ENCODE data around the gene CAMKMT. TPM values are rescaled to one million over a fixed set of nuclear protein-coding genes. Genes with fewer than 3 reads are reported as not detected.

The CAMKMT gene
- total RNA-seq, result 10 to 100 TPM; 13.5 to 26.5 TPM

DNA sequence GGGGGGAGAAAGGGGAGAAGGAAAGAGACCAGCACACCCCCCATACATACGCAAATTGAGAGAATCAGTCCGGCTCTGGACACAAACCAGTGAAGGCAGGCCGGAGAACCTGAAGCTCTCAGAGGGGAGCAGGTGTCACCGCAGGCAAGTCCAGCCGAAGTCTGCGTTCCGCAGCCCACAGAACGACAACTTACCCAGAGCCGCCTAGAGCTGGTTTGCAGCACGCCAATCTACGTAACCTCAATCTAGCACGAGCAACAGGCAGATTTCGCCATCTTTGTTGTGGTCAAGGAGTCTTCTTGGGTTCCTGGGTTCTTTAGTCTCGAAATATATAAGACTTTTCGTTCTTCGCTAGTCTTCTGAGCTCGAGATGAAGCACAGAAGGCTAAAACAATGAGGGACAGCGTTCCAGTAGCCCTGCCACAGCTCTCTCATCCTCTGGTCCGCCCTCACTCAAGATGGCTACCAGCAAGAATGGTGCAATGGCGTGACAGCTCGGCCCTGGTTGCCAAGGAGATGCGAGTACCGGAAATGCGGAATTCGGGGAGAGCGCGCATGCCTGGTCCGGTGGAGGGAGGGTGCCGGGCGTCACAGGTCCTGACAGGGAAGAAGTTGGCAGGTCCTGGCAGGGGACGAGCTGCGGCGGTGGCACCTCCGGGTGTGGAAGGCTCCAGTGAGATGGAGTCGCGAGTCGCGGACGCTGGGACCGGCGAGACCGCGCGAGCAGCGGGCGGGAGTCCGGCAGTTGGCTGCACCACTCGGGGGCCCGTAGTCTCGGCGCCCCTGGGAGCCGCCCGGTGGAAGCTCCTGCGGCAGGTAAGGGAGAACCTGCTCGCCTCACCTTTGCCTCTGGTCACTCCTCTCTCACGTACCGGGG is at the start of gene CAMKMT, which contains the start of gene PREPL:
CAMKMT (plus strand) TSS at position 618 of the 877 bp plus-strand sequence.
PREPL (minus strand) TSS at position 165 of the 877 bp plus-strand sequence. CDS start 15,152 bp downstream, outside the sequence.
- ATAC-seq (peak; percentile 95 to 96), DNase-seq (ENCODE audit: low spot score) (peak; percentile 97)
- Mint-ChIP-seq H3K4me1 (ENCODE audit: low read depth in 2 of 2) (peaks cover 24 to 33% of the 10 kb centered on the region in 2 donors), H3K36me3 (peaks cover 6% of the 10 kb centered on the region), H3K4me3 (peak within 1 kb of the TSS; percentile 100), H3K27me3 (no peaks in the 10 kb centered on the region), H3K9me3 (no peaks in the 10 kb centered on the region), H3K27ac (peak within 1 kb of the TSS; percentile 100)

- no peak overlapping the region for H3K27ac Mint-ChIP-seq
- ATAC-seq (no peak), DNase-seq (ENCODE audit: low spot score) (no peak)
- no peaks in the 10 kb centered on the region for H3K4me1 Mint-ChIP-seq (ENCODE audit: low read depth in 2 of 2)
- H3K27me3 Mint-ChIP-seq, result peaks cover 0 to under 1% of the 10 kb centered on the region in 2 donors
- peaks cover 49% of the 10 kb centered on the region for H3K36me3 Mint-ChIP-seq
- peaks cover 10% of the 10 kb centered on the region for H3K9me3 Mint-ChIP-seq
- H3K4me3 Mint-ChIP-seq, result no peak overlapping the region
These were observed 47.4 kb upstream of the CAMKMT start for GRCh38 chr2:44314362-44314761.

DNA sequence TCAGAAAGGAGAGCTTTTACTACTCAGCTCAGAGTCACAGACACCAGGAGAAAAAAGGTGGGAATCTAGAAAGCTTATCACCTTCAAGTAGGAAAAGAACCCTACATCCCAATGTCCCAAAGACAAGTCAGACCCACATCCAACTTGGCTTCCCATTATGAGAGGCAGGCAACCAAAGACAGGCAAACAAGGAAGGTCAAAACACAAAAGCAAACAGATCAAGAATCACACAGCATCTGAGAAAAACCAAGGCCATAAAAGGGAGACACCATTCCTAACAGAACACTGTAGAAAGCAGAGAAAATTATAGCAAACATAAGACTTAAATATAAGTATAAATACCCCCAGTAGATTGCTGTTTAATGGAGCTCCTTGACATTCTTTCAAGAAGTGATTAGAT is 45.8 kb upstream of the CAMKMT start:
- Mint-ChIP-seq H3K4me3 (no peak overlapping the region), H3K27me3 (no peaks in the 10 kb centered on the region), H3K36me3 (peaks cover 40% of the 10 kb centered on the region)

DNA sequence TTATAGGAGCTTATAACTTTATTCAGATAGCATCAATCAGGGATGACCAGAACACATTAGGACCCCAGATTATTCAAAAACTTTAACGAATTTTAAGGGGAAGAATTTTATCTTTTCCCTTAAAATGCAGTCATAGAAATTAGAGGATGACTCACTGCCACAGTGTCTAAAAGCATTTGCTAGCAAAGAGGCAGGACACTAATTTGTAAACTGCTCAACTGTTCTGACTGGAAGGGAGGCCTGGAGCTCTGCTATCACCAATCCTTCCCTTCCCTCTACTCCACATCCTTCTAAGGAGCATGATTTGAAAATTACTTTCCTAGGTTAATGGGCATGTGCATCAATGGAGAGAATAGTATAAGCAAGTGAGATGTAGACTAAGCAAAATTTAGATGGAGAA is 40.9 kb upstream of the CAMKMT start:
- Mint-ChIP-seq H3K27me3 (no peaks in the 10 kb centered on the region), H3K4me1 (ENCODE audit: low read depth in 2 of 2) (peaks cover 0 to 2% of the 10 kb centered on the region in 2 donors), H3K36me3 (peaks cover 28% of the 10 kb centered on the region), H3K27ac (no peak overlapping the region), H3K4me3 (no peak overlapping the region), H3K9me3 (no peaks in the 10 kb centered on the region)
- DNase-seq (ENCODE audit: low spot score) (no peak), ATAC-seq (no peak)

More for the DNA sequence above, 45.8 kb upstream of the CAMKMT start:
- Mint-ChIP-seq H3K27ac (no peak overlapping the region), H3K4me1 (ENCODE audit: low read depth in 2 of 2) (no peaks in the 10 kb centered on the region), H3K9me3 (peaks cover 5% of the 10 kb centered on the region)
- DNase-seq (ENCODE audit: low spot score) (no peak), ATAC-seq (no peak)

- ATAC-seq (no peak), DNase-seq (ENCODE audit: low spot score) (no peak)
- no peaks in the 10 kb centered on the region for H3K9me3 Mint-ChIP-seq
- peaks cover 23% of the 10 kb centered on the region for H3K36me3 Mint-ChIP-seq
- no peaks in the 10 kb centered on the region for H3K27me3 Mint-ChIP-seq
- no peak overlapping the region for H3K4me3 Mint-ChIP-seq
- H3K27ac Mint-ChIP-seq, result no peak overlapping the region
- H3K4me1 Mint-ChIP-seq (ENCODE audit: low read depth in 2 of 2), result peaks cover 0 to 2% of the 10 kb centered on the region in 2 donors
These were observed 40.4 kb upstream of the CAMKMT start for GRCh38 chr2:44321360-44321759.

DNA sequence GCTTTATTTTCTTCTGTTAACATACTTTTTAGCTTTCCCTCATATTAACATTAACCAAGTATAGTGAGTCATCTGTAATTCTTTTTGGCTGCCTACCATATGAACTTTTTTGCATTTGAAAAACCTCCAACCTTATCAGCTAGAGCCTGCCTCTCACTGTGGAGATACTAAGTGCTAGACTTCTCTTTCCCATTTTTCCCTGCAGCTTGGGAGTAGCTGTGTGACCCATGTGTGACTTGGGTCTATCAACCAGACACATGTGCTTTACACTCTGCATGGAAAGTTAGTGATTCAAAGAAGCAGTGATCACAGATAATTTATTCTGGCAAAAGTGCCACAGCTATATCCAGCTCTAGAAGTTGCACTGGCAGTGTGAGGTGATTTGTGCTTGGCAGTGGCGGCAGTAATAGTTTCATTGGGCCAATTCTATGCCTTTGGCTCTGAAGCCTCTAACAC is 36.7 kb upstream of the CAMKMT start:
- DNase-seq (ENCODE audit: low spot score) (no peak), ATAC-seq (no peak)
- no peak overlapping the region for H3K4me3 Mint-ChIP-seq
- no peaks in the 10 kb centered on the region for H3K9me3 Mint-ChIP-seq
- no peak overlapping the region for H3K27ac Mint-ChIP-seq
- no peaks in the 10 kb centered on the region for H3K27me3 Mint-ChIP-seq
- H3K36me3 Mint-ChIP-seq, result peaks cover 15% of the 10 kb centered on the region
- H3K4me1 Mint-ChIP-seq (ENCODE audit: low read depth in 2 of 2), result peaks cover 0 to 2% of the 10 kb centered on the region in 2 donors

GRCh38 chr2:44325897-44326296 is 35.9 kb upstream of the CAMKMT start:
- H3K27me3 Mint-ChIP-seq, result no peaks in the 10 kb centered on the region
- no peak overlapping the region for H3K4me3 Mint-ChIP-seq
- H3K27ac Mint-ChIP-seq, result no peak overlapping the region
- DNase-seq (ENCODE audit: low spot score) (no peak), ATAC-seq (no peak)
- H3K4me1 Mint-ChIP-seq (ENCODE audit: low read depth in 2 of 2), result peaks cover 0 to 7% of the 10 kb centered on the region in 2 donors
- H3K9me3 Mint-ChIP-seq, result no peaks in the 10 kb centered on the region
- H3K36me3 Mint-ChIP-seq, result peaks cover 18% of the 10 kb centered on the region

- peaks cover 22% of the 10 kb centered on the region for H3K36me3 Mint-ChIP-seq
- ATAC-seq, result no peak
- H3K4me1 Mint-ChIP-seq (ENCODE audit: low read depth in 2 of 2), result peaks cover 0 to 7% of the 10 kb centered on the region in 2 donors
- H3K4me3 Mint-ChIP-seq, result no peak overlapping the region
- DNase-seq (ENCODE audit: low spot score), result no peak
- no peaks in the 10 kb centered on the region for H3K27me3 Mint-ChIP-seq
- H3K27ac Mint-ChIP-seq, result no peak overlapping the region
- no peaks in the 10 kb centered on the region for H3K9me3 Mint-ChIP-seq
These were observed 35.0 kb upstream of the CAMKMT start for GRCh38 chr2:44326548-44327264.

DNA sequence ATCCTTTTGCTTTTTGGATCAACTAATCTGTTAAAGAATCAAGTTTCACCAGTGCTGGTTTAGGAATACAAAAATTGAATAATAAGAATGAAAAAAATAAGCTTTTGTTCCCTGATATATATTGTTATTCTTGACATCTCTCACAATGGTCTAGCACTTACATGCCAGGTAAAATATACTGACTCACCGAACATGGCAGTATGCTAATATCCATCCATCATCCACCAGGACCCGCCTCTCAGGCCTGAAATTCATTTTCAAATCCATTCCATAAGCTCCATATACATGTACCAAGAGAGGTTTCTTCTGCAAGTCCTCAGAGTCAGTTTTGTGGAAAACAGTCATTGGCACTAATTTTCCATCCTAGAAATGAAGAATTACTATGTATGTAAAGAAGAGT is 33.0 kb upstream of the CAMKMT start:
- Mint-ChIP-seq H3K36me3 (peaks cover 15% of the 10 kb centered on the region), H3K4me3 (no peak overlapping the region), H3K27me3 (no peaks in the 10 kb centered on the region), H3K9me3 (no peaks in the 10 kb centered on the region), H3K4me1 (ENCODE audit: low read depth in 2 of 2) (peaks cover 0 to 7% of the 10 kb centered on the region in 2 donors), H3K27ac (no peak overlapping the region)
- ATAC-seq (no peak), DNase-seq (ENCODE audit: low spot score) (no peak)

GRCh38 chr2:44329343-44329742 is 32.4 kb upstream of the CAMKMT start:
- Mint-ChIP-seq H3K27ac (no peak overlapping the region), H3K9me3 (no peaks in the 10 kb centered on the region), H3K4me1 (ENCODE audit: low read depth in 2 of 2) (peaks cover 0 to 7% of the 10 kb centered on the region in 2 donors), H3K36me3 (peaks cover 15% of the 10 kb centered on the region), H3K4me3 (no peak overlapping the region), H3K27me3 (no peaks in the 10 kb centered on the region)
- DNase-seq (ENCODE audit: low spot score) (no peak), ATAC-seq (no peak)

DNA sequence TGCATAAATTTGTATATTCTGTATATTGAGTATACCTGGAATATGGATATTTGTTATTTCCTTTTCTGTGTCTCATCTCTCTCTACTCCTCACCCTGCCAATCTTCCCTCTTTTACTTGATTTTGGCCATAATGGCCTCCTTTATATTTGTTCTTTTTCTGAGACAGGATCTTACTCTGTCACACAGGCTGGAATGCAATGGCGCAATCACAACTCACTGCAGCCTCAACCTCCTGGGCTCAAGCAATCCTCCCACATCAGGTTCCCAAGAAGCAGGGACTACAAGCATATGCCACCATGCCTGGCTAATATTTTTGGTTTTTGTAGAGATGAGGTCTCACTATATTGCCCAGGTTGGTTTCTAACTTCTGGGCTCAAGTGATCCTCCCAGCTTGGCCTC is 30.9 kb upstream of the CAMKMT start:
- ATAC-seq, result no peak
- no peak for DNase-seq (ENCODE audit: low spot score)
- H3K27ac Mint-ChIP-seq, result no peak overlapping the region

GRCh38 chr2:44333994-44334393 is 27.8 kb upstream of the CAMKMT start:
- no peaks in the 10 kb centered on the region for H3K27me3 Mint-ChIP-seq
- H3K4me3 Mint-ChIP-seq, result no peak overlapping the region
- no peak for DNase-seq (ENCODE audit: low spot score)
- H3K4me1 Mint-ChIP-seq (ENCODE audit: low read depth in 2 of 2), result peaks cover 5 to 12% of the 10 kb centered on the region in 2 donors
- peaks cover 41% of the 10 kb centered on the region for H3K36me3 Mint-ChIP-seq
- no peaks in the 10 kb centered on the region for H3K9me3 Mint-ChIP-seq
- no peak overlapping the region for H3K27ac Mint-ChIP-seq
- no peak for ATAC-seq

More for the DNA sequence above, 30.9 kb upstream of the CAMKMT start:
- Mint-ChIP-seq H3K4me3 (no peak overlapping the region), H3K27me3 (no peaks in the 10 kb centered on the region), H3K36me3 (peaks cover 19% of the 10 kb centered on the region), H3K9me3 (no peaks in the 10 kb centered on the region), H3K4me1 (ENCODE audit: low read depth in 2 of 2) (peaks cover 4 to 5% of the 10 kb centered on the region in 2 donors)

- H3K27ac Mint-ChIP-seq, result no peak overlapping the region
- H3K27me3 Mint-ChIP-seq, result no peaks in the 10 kb centered on the region
- peaks cover 0 to 12% of the 10 kb centered on the region in 2 donors for H3K4me1 Mint-ChIP-seq (ENCODE audit: low read depth in 2 of 2)
- DNase-seq (ENCODE audit: low spot score) (no peak), ATAC-seq (no peak)
- H3K4me3 Mint-ChIP-seq, result no peak overlapping the region
- H3K36me3 Mint-ChIP-seq, result peaks cover 39% of the 10 kb centered on the region
- no peaks in the 10 kb centered on the region for H3K9me3 Mint-ChIP-seq
These were observed 25.8 kb upstream of the CAMKMT start for GRCh38 chr2:44335806-44336538.

All from natural killer cell treated with Interleukin-12 subunit alpha and Interleukin-12 subunit beta and Interleukin-15 and Interleukin-18, amount 100 ng/mL, for 72 hours (primary cell).